Right ventricle myocardium superior (tissue), 1 donor: ENCODE measurements around the gene PCBP1. TPM values are rescaled to one million over a fixed set of nuclear protein-coding genes. Genes with fewer than 3 reads are reported as not detected.
"Not testable (repeated sequence)": the region's sequence is repeated elsewhere in the genome, so short reads cannot be mapped to it uniquely, and the experiment has no call there.

Experiments
- ATAC-seq: fragments of 200-7000 bp; cut with Tn5 transposase; one replicate; pipeline ENCODE4 v1.9.1; 2020; ENCODE audit warnings: mild to moderate bottlenecking; ENCODE audit not compliant: poor library complexity
- DNase-seq: peaks from one replicate; pipeline ENCODE4 v3.0.0-alpha.2; 2020
- intact Hi-C: fragments of 100-400 bp; cut with DNase I; formaldehyde crosslinking; loops from one replicate; pipeline ENCODE4 v1.11.2; 2022
- total RNA-seq: library from RNA; stranded (reverse); fragmentation: NEBNext Ultra II Directional; extraction: Animal tissue kit (Norgen Biotek cat#: 25700); gene quantifications from one replicate; pipeline ENCODE4 v1.2.1, GENCODE V29; 2021
- donor health status: DM: no; HTN: yes; CAD: no; lungs with severe emphysema.

The PCBP1 gene
- total RNA-seq, 1 donor from 2014 or later: 201 TPM

- intact Hi-C loops: no loop called here
- no peak for DNase-seq
- ATAC-seq: no peak
These were observed 4.5 kb downstream of the PCBP1 start for GRCh38 chr2:70091816-70092215.

- DNase-seq, ATAC-seq, intact Hi-C loops: not testable (repeated sequence)
These were observed 5.4 kb downstream of the PCBP1 start for GRCh38 chr2:70092576-70093243.

- DNase-seq (no peak), ATAC-seq (no peak)
- intact Hi-C loops: no loop called here
These were observed 7.1 kb downstream of the PCBP1 start for GRCh38 chr2:70094171-70094977.

- DNase-seq: peak; percentile 63
- intact Hi-C loops: no loop called here
- peak; percentile 83 for ATAC-seq
These were observed 7.9 kb downstream of the PCBP1 start for GRCh38 chr2:70094978-70095719.

- DNase-seq (no peak), ATAC-seq (no peak)
- intact Hi-C loops: no loop called here
These were observed 8.7 kb downstream of the PCBP1 start for GRCh38 chr2:70095720-70096670.

GRCh38 chr2:70098032-70098431 is 10.8 kb downstream of the PCBP1 start:
- no peak for ATAC-seq
- intact Hi-C loops: no loop called here

GRCh38 chr2:70099270-70099669 is 12.0 kb downstream of the PCBP1 start:
- DNase-seq (no peak), ATAC-seq (no peak)
- intact Hi-C loops: no loop called here

More at GRCh38 chr2:70098032-70098431, 10.8 kb downstream of the PCBP1 start:
- DNase-seq: no peak

GRCh38 chr2:70101174-70101573 is 13.9 kb downstream of the PCBP1 start:
- intact Hi-C loops: no loop called here
- ATAC-seq (no peak), DNase-seq (no peak)

GRCh38 chr2:70101686-70102085 is 14.4 kb downstream of the PCBP1 start:
- DNase-seq, intact Hi-C loops, ATAC-seq: not testable (repeated sequence)

- intact Hi-C loops, DNase-seq, ATAC-seq: not testable (repeated sequence)
These were observed 15.1 kb downstream of the PCBP1 start for GRCh38 chr2:70102323-70102905.

GRCh38 chr2:70103531-70104061 is 16.3 kb downstream of the PCBP1 start:
- DNase-seq: no peak
- intact Hi-C loops: no loop called here
- no peak for ATAC-seq

- intact Hi-C loops: no loop called here
- ATAC-seq (no peak), DNase-seq (no peak)
These were observed 17.2 kb downstream of the PCBP1 start for GRCh38 chr2:70104231-70105111.

GRCh38 chr2:70106138-70106537 is 18.9 kb downstream of the PCBP1 start:
- intact Hi-C loops, DNase-seq, ATAC-seq: not testable (repeated sequence)

GRCh38 chr2:70110397-70110796 is 23.1 kb downstream of the PCBP1 start:
- ATAC-seq, intact Hi-C loops: not testable (repeated sequence)

GRCh38 chr2:70111752-70112591 is 24.7 kb downstream of the PCBP1 start:
- intact Hi-C loops: no loop called here
- DNase-seq: no peak
- ATAC-seq: no peak

More at GRCh38 chr2:70110397-70110796, 23.1 kb downstream of the PCBP1 start:
- not testable (repeated sequence) for DNase-seq
